Stimulated activated CD4-positive, alpha-beta T cell treated with anti-CD3 and anti-CD28 coated beads, Interleukin-12 subunit alpha, Interleukin-12 subunit beta, amount 100 ng/mL, for 4 hours (primary cell): ENCODE data around the gene CTRB1.

Experiments
- DNase-seq: peaks from one replicate; pipeline ENCODE4 v3.0.0-alpha.2; 2020

The CTRB1 gene

GRCh38 chr16:75273054-75273925, 54.5 kb downstream of the CTRB1 start:
- no peak for DNase-seq
